GM18498 (cell line): ENCODE measurements around the gene CD200.

Experiments
- ATAC-seq: cut with Tn5 transposase; IDR thresholded peaks from one replicate; pipeline ENCODE4 v1.9.1; 2021; ENCODE audit warnings: mild to moderate bottlenecking, moderate library complexity; ENCODE audit not compliant: unreplicated experiment

The CD200 gene, protein sequence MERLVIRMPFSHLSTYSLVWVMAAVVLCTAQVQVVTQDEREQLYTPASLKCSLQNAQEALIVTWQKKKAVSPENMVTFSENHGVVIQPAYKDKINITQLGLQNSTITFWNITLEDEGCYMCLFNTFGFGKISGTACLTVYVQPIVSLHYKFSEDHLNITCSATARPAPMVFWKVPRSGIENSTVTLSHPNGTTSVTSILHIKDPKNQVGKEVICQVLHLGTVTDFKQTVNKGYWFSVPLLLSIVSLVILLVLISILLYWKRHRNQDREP

DNA sequence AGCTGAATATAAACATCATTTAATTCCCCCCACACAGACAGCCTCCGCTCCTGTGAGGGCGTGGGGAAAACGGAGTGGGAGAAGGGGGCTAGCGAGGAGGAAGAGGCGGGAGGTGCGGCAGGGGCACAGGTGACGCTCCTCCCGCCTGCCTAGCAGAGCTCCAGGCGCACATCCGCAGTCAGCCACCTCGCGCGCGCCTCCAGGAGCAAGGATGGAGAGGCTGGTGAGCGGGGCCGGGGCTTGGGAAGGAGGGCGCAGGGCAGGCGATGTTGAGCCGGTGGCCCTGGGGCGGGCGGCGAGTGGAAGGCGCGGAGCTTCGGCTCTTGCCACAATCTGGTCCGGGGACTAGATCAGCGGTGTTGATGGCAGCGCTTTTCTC is at the start of gene CD200:
TSS of gene CD200 (plus strand) at position 155 of the 379 bp plus-strand sequence. CDS start at position 212, 57 bp downstream.
- peak; percentile 63 for ATAC-seq

- ATAC-seq: no peak
Measured at GRCh38 chr3:112289011-112289410, 43.9 kb upstream of the CD200 start.

DNA sequence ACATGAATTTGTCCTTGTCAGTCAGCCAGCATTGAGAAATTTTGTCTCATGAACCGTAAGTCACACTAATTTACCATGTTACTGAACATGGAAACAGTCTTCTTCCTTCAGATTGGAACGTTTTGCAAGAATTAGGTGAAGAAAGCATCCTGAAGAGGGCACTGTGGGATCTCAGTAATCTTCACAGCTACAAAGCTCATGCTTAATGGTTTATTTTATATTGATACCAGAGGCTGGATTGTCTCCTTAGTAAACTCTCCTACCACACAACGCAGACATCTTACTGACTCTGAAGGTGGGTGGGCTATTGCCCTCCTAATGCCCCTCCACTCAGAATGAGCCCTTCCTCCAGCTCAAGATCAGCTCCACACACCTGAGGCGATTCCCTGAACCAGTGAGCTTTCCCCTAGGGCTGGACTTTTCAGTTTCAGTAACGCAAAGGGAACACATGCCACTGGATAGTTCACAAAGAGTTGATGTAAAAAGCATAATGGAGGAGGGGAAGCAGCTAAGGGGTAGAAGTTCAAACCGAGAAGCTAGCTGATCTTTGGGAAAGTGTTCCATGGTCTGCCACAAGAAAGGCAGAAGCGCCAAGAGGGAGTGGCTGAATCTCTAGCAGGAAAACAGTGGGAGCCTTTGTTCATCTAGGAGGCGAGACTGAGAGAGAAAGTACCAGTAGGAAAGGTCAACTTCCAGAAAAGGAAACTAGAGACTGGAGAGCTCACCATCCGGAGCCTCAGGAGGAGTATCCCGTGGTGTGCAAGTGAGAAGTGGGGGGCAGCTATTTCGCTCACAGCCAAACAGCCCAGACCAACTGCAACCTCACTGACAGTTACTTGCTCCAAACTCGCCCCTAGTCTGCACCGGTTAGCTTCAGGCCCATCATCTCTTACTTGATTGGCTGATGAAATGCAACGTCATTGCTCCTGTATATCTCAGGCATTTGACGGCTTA is 39.3 kb upstream of the CD200 start, which contains the start of gene SLC9C1:
TSS of gene SLC9C1 (minus strand) at position 849 of the 954 bp plus-strand sequence. CDS start 7,425 bp downstream, outside the sequence.
- no peak for ATAC-seq

DNA sequence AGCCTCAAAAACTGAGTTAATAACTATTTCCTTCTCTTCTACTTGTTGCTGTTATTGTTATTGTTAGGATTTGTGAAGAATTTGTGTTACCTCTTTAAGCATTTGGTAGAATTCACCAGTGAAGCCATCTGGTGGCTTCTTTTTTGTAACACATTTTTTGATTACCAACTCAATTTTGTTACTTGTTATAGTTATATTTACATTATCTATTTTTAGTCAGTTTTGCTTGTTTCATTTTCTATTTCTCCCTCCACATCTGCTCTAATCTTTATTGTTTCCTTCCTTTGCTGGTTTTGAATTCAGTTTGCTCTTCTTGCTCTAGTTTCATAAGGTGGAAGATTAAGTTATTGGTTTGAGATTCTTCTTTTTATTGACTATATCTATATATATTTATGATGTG is 35.2 kb upstream of the CD200 start:
- ATAC-seq: no peak

DNA sequence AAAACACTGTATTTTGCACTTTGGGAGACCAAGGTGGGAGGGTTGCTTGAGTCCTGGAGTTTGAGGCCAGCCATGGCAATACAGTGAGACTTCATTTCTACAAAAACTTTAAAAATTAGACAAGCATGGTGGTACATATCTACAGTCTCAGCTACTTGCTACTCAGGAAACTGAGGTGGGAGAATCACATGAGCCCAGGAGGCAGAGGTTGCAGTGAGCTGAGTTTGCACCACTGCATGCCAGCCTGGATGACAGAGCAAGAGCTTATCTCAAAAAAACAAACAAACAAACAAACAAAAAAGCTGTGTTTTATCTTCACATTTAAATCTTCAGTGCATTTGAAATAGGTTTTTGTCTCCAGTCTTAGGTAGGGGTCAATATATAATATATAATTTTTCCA is 34.2 kb upstream of the CD200 start:
- ATAC-seq: no peak

GRCh38 chr3:112302150-112302830 is 30.7 kb upstream of the CD200 start:
- ATAC-seq: no peak

DNA sequence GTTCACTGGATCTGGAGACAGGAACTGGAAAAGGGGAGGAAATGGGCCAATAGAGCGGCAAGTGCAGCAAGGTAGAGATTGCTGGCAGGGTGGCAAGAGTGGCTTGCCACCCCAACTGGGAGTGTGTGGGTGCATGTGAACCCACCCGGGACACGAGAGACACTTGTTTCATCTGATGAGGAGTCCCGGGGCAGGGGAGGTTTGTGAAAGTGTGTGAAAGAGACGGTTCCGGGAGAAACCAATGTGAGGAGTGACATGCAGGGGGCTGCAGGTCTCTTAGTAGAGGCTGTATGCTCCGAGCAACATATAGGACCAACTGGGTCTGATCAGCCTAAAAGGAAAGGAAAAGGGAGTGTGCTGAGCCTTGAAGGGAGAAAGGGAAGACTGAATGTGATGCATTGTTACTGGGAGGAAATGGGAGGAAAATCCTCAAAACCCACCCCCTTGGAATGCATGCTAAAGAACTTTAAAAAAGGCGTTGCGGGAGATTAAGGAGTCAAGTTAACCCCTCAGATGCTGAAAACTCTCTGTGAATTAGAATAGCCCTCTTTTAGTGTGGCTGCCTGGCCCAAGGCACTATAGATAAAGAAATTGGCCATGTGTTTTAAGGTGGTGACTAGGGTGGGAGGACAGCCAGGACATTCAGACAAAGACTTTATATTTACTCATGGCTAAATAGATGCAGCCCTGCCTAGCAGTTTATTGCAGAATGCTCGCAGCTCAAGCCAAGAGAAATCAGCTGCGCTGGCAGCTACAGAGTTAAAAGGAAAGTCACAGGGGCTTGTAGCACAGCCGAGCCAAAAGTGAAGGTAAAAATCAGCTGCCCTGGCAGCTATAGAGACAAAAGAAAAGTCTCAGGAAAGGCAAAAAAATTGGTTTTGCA is 29.8 kb upstream of the CD200 start:
- ATAC-seq: peak; percentile 56

DNA sequence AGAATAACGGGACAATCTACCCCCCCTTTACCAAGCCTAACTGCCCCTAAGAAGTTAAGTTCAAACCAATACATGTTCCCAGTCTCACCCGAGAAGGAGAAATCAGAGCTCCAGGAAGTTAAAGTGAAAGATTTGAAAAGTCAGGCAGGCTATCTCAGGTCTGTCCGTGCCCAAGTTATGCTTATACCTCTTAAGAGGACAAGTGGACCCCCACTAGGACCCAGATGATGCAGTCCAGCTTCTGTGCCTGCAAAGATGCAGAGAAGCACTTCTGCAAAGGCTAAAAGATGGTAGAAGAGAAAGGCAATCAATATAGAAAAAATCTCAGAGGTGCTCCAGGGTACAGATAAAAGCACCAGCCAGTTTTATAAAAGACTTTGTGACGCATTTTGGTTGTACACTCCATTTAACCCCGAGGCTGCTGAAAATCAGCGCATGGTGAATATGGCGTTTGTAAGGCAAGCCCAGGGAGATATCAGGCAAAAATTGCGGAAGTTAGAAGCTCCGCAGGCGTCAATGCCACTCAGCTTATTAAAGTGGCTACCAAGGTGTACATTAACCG is 29.1 kb upstream of the CD200 start:
- peak; percentile 58 for ATAC-seq

DNA sequence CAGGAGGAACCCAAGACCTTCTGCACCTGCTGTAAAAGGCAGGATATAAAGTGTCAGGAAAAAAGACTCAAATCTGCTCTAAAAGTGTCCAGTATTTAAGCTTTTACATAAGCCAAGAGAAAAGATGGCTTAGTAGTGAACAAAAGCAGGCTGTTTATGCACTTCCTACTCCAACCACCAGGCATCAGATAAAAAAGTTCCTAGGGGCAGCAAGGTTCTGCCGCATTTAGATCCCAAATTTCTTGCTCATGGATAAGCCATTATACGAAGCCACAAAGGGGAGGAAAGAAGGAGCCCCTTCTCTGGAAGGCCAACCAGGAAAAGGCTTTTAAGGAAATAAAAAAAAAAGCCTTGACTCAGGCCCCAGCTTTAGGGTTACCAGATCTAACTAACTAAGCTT is 28.3 kb upstream of the CD200 start:
- no peak for ATAC-seq

- ATAC-seq: no peak
Measured at GRCh38 chr3:112306825-112307224, 26.1 kb upstream of the CD200 start.

GRCh38 chr3:112307557-112307956 is 25.4 kb upstream of the CD200 start:
- no peak for ATAC-seq

- ATAC-seq: no peak
Measured at GRCh38 chr3:112308151-112308911, 24.6 kb upstream of the CD200 start.

- no peak for ATAC-seq
Measured at GRCh38 chr3:112314649-112315048, 18.3 kb upstream of the CD200 start.

- no peak for ATAC-seq
Measured at GRCh38 chr3:112315791-112316190, 17.2 kb upstream of the CD200 start.

DNA sequence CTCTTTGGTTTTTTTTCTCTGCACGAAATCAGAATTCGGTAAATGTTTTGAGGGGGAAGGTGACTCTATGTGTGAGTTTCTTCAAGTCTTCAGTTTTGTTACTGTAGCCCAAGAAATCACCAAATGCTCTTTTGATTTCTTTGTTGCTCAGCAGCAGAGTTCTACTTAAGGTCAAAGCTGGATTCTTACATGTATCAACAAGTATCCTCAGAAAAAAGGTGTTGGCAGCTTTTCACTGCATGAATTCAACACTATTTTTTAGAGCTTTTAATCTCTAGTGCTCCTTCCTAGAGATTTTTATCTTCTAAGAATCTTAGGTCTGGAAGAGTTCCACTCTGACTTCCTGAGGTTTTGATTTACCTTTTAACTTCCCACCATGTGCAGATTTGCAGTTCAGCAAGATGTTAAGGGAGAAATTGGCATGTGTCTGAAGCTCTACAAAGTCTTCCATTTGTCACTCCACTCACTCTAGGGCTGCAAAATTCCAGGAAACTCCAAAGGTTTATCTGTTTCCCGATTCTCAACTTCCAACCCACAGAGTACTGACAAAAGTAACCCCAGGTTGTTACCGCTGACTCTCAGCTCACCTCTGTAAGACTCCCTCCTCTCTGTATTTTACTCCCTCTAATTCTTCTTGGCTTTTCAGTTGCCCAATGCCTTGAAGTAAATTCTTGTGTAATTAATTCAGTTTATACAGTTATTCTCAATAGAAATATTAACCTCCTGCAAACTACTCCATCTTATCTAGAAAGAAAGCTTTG is 13.3 kb upstream of the CD200 start:
- ATAC-seq: no peak

DNA sequence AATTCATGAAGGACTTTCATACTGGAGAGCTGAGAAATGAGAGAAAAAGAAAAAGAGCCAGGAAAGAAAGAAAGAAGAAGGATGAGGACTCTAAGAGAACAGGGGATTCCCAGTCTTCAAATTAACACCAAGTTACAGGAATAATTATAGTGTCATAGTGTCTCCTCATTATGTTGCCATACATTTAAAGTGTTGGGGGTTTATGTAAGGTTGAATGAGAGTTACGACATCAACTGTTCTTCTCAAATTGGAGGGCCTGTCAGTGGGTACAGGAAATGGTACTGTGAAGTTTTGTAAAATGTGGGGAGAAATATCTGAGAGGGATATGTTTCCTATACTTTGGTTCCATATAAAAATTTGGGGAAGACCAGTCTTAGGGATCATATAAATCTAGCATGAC is 12.3 kb upstream of the CD200 start:
- ATAC-seq: no peak

DNA sequence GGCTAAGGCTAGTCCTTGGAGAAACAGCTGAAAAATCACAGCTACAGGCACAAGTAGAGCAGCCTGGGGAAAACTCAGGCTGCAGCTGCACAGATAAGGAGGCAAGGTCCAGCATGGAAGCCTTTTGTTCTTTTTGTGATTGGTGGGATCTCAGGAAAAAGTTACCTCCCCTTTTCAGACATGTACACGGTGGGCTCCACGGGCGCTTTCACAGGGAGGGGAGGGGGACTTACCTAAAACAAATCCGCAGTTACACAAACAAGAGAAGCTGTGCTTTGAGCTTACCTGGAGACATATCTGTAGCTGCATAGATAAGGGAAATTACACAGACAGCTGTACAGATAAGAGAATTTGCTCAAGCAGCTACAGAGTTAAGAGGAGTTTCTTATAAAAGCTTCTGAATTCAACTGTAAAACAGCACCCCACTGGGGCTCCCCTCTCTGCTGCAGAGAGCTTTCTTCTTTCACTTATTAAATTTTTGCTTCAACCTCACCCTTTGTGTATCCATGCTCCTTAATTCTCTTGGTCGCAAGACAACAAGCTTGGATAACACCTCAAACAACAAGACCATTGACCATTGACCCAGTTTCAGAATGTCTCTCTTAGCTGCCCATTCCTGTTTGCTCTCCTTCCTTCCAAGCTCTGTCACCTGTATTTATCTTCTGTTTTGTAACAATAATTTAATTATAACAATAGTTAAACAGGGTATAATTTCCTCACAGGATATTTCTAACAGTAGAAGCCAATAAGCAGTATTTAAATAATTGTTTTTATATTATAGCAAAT is 10.9 kb upstream of the CD200 start:
- no peak for ATAC-seq
